ENCODE measurements around the gene HOXD3.

The HOXD3 gene

GRCh38 chr2:176126929-176127773, 30.0 kb upstream of the HOXD3 start:
- H3K36me3 Mint-ChIP-seq, result no peaks in the 10 kb centered on the region
- peaks cover 49% of the 10 kb centered on the region for H3K27me3 Mint-ChIP-seq
- no peak overlapping the region for H3K4me3 Mint-ChIP-seq
- no peaks in the 10 kb centered on the region for H3K9me3 Mint-ChIP-seq (ENCODE audit: low read depth)
- no peak overlapping the region for H3K27ac Mint-ChIP-seq
- H3K4me1 Mint-ChIP-seq (ENCODE audit: low read depth), result peaks cover 28% of the 10 kb centered on the region

- Mint-ChIP-seq H3K9me3 (ENCODE audit: low read depth) (no peaks in the 10 kb centered on the region), H3K36me3 (no peaks in the 10 kb centered on the region), H3K4me1 (ENCODE audit: low read depth) (peaks cover 31% of the 10 kb centered on the region), H3K27me3 (peaks cover 53% of the 10 kb centered on the region), H3K27ac (no peak overlapping the region), H3K4me3 (peak overlapping the region; percentile 49)
These were observed 29.4 kb upstream of the HOXD3 start for GRCh38 chr2:176127774-176128072.

- Mint-ChIP-seq H3K27me3 (peaks cover 58% of the 10 kb centered on the region), H3K4me3 (peak overlapping the region; percentile 71), H3K27ac (peak overlapping the region; percentile 22), H3K9me3 (ENCODE audit: low read depth) (no peaks in the 10 kb centered on the region), H3K36me3 (no peaks in the 10 kb centered on the region), H3K4me1 (ENCODE audit: low read depth) (peaks cover 34% of the 10 kb centered on the region)
These were observed 28.7 kb upstream of the HOXD3 start for GRCh38 chr2:176128172-176128981.

- peak within 1 kb of the TSS; percentile 71 for H3K4me3 Mint-ChIP-seq
- peaks cover 59% of the 10 kb centered on the region for H3K27me3 Mint-ChIP-seq
- no peaks in the 10 kb centered on the region for H3K9me3 Mint-ChIP-seq (ENCODE audit: low read depth)
- no peaks in the 10 kb centered on the region for H3K36me3 Mint-ChIP-seq
- H3K4me1 Mint-ChIP-seq (ENCODE audit: low read depth), result peaks cover 28% of the 10 kb centered on the region
- peak within 1 kb of the TSS; percentile 22 for H3K27ac Mint-ChIP-seq
These were observed 27.9 kb upstream of the HOXD3 start, which contains the start of gene HOXD8 for GRCh38 chr2:176128982-176129796. Gene HOXD8, plus strand, starts transcription at chr2:176129705. Its CDS starts 662 bp downstream, at chr2:176130367.

GRCh38 chr2:176129813-176130146, 27.3 kb upstream of the HOXD3 start:
- Mint-ChIP-seq H3K4me1 (ENCODE audit: low read depth) (peaks cover 27% of the 10 kb centered on the region), H3K9me3 (ENCODE audit: low read depth) (no peaks in the 10 kb centered on the region), H3K27ac (no peak overlapping the region), H3K36me3 (no peaks in the 10 kb centered on the region), H3K4me3 (no peak overlapping the region), H3K27me3 (peaks cover 61% of the 10 kb centered on the region)

GRCh38 chr2:176130147-176130956, 26.8 kb upstream of the HOXD3 start:
- Mint-ChIP-seq H3K4me3 (peak overlapping the region; percentile 76), H3K36me3 (no peaks in the 10 kb centered on the region), H3K4me1 (ENCODE audit: low read depth) (peaks cover 28% of the 10 kb centered on the region), H3K9me3 (ENCODE audit: low read depth) (no peaks in the 10 kb centered on the region), H3K27ac (no peak overlapping the region), H3K27me3 (peaks cover 65% of the 10 kb centered on the region)

GRCh38 chr2:176130957-176131847, 25.9 kb upstream of the HOXD3 start:
- H3K36me3 Mint-ChIP-seq, result peaks cover 2% of the 10 kb centered on the region
- peak overlapping the region; percentile 58 for H3K27ac Mint-ChIP-seq
- peaks cover 37% of the 10 kb centered on the region for H3K4me1 Mint-ChIP-seq (ENCODE audit: low read depth)
- peaks cover 63% of the 10 kb centered on the region for H3K27me3 Mint-ChIP-seq
- H3K4me3 Mint-ChIP-seq, result peak overlapping the region; percentile 76
- H3K9me3 Mint-ChIP-seq (ENCODE audit: low read depth), result no peaks in the 10 kb centered on the region

GRCh38 chr2:176131848-176132158, 25.3 kb upstream of the HOXD3 start:
- Mint-ChIP-seq H3K27ac (no peak overlapping the region), H3K9me3 (ENCODE audit: low read depth) (no peaks in the 10 kb centered on the region), H3K4me3 (peak overlapping the region; percentile 82), H3K36me3 (peaks cover 2% of the 10 kb centered on the region), H3K27me3 (peaks cover 62% of the 10 kb centered on the region), H3K4me1 (ENCODE audit: low read depth) (peaks cover 38% of the 10 kb centered on the region)

- peaks cover 2% of the 10 kb centered on the region for H3K36me3 Mint-ChIP-seq
- peak overlapping the region; percentile 82 for H3K4me3 Mint-ChIP-seq
- peaks cover 61% of the 10 kb centered on the region for H3K27me3 Mint-ChIP-seq
- H3K9me3 Mint-ChIP-seq (ENCODE audit: low read depth), result no peaks in the 10 kb centered on the region
- H3K4me1 Mint-ChIP-seq (ENCODE audit: low read depth), result peaks cover 41% of the 10 kb centered on the region
- H3K27ac Mint-ChIP-seq, result no peak overlapping the region
These were observed 24.6 kb upstream of the HOXD3 start for GRCh38 chr2:176132205-176133171.

- H3K27me3 Mint-ChIP-seq, result peaks cover 65% of the 10 kb centered on the region
- H3K4me3 Mint-ChIP-seq, result no peak overlapping the region
- peaks cover 3% of the 10 kb centered on the region for H3K36me3 Mint-ChIP-seq
- H3K27ac Mint-ChIP-seq, result no peak overlapping the region
- peaks cover 39% of the 10 kb centered on the region for H3K4me1 Mint-ChIP-seq (ENCODE audit: low read depth)
- H3K9me3 Mint-ChIP-seq (ENCODE audit: low read depth), result no peaks in the 10 kb centered on the region
These were observed 23.7 kb upstream of the HOXD3 start for GRCh38 chr2:176133389-176133788.

GRCh38 chr2:176134035-176134434, 23.1 kb upstream of the HOXD3 start:
- H3K4me3 Mint-ChIP-seq, result no peak overlapping the region
- no peak overlapping the region for H3K27ac Mint-ChIP-seq
- H3K9me3 Mint-ChIP-seq (ENCODE audit: low read depth), result no peaks in the 10 kb centered on the region
- H3K36me3 Mint-ChIP-seq, result peaks cover 5% of the 10 kb centered on the region
- peaks cover 67% of the 10 kb centered on the region for H3K27me3 Mint-ChIP-seq
- peaks cover 39% of the 10 kb centered on the region for H3K4me1 Mint-ChIP-seq (ENCODE audit: low read depth)

GRCh38 chr2:176135035-176135440, 22.1 kb upstream of the HOXD3 start:
- H3K27me3 Mint-ChIP-seq, result peaks cover 74% of the 10 kb centered on the region
- H3K4me1 Mint-ChIP-seq (ENCODE audit: low read depth), result peaks cover 43% of the 10 kb centered on the region
- H3K36me3 Mint-ChIP-seq, result peaks cover 5% of the 10 kb centered on the region
- no peaks in the 10 kb centered on the region for H3K9me3 Mint-ChIP-seq (ENCODE audit: low read depth)
- H3K4me3 Mint-ChIP-seq, result no peak overlapping the region
- no peak overlapping the region for H3K27ac Mint-ChIP-seq
